ENCODE data around the gene PRDM12. TPM values are rescaled to one million over a fixed set of nuclear protein-coding genes. Genes with fewer than 3 reads are reported as not detected.

Gene PRDM12
- total RNA-seq, 1 experiment from 2014 or later = 0.34 TPM

DNA sequence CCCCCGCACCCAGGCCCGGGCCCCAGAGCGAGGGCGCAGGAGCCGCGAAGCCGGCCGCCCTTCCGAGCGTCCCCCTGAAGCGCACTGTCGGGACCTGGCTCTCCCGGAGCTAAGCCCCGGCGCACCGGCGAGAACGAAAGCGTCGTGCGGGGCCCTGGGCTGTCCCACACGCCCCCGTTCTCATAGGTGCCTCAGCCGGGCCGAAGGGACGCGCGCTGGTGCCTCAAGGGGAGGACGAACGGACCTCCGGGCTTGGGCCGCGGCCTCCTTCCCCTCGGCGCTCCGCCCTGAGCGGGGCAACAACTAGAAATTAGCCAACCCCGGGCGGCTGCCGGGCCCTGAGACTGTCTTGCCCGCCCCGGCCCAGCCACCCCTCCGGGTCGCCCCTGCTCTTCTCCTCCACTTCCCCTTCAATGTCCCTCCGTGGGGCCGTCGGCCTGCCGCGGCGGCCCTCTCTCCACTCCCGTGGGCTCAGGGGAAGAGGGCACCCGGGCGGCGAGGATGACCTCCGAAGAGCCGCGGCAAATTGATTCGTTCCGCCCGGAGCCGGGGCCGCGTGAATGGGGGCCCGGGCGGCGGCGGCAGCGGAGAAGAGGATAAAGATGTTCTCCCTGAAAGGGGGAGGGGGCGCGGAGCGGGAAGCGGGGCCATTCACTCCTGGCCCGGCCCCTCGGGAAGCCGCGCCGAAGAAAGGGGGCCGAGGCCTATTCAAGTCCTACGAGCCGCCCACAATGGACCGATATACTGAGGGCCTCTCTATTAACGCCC is 3.5 kb upstream of the PRDM12 start:
- no TSS peak for BruUV-seq (replicated peaks)
- no peak for DNase-seq
- Mint-ChIP-seq H3K27me3 (ENCODE audit: insufficient read depth, unreplicated experiment) (peaks cover 35% of the 10 kb centered on the region), H3K4me3 (ENCODE audit: unreplicated experiment) (peak overlapping the region; percentile 44), H3K27ac (ENCODE audit: unreplicated experiment) (no peak overlapping the region), H3K36me3 (ENCODE audit: insufficient read depth, unreplicated experiment) (no peaks in the 10 kb centered on the region), H3K4me1 (ENCODE audit: low read depth, unreplicated experiment) (peaks cover 7% of the 10 kb centered on the region), H3K9me3 (ENCODE audit: unreplicated experiment) (no peaks in the 10 kb centered on the region)
- Histone ChIP-seq H3K36me3 (ENCODE audit: control insufficient read depth, insufficient read depth, low read length) (no peaks in the 10 kb centered on the region), H3K4me3 (ENCODE audit: low read depth, low read length) (peak overlapping the region; percentile 16), H3K27me3 (replicated peaks; ENCODE audit: control insufficient read depth, insufficient read depth, low read length) (peaks cover 6% of the 10 kb centered on the region), H3K4me1 (no peaks in the 10 kb centered on the region; the same call in 1 of the 2 replicates), H3K9me3 (0 out of 2 replicates have a peak, but pooled peaks cover 6% of the 10 kb centered on the region)
- TF ChIP-seq, protein P1, sequence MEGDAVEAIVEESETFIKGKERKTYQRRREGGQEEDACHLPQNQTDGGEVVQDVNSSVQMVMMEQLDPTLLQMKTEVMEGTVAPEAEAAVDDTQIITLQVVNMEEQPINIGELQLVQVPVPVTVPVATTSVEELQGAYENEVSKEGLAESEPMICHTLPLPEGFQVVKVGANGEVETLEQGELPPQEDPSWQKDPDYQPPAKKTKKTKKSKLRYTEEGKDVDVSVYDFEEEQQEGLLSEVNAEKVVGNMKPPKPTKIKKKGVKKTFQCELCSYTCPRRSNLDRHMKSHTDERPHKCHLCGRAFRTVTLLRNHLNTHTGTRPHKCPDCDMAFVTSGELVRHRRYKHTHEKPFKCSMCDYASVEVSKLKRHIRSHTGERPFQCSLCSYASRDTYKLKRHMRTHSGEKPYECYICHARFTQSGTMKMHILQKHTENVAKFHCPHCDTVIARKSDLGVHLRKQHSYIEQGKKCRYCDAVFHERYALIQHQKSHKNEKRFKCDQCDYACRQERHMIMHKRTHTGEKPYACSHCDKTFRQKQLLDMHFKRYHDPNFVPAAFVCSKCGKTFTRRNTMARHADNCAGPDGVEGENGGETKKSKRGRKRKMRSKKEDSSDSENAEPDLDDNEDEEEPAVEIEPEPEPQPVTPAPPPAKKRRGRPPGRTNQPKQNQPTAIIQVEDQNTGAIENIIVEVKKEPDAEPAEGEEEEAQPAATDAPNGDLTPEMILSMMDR (IDR thresholded peaks at IDR 0.05; ENCODE audit: insufficient read depth in 1 of 2, low read depth in 1 of 2, low read length in 1 of 2, severe bottlenecking in 1 of 2, unreplicated experiment in 1 of 2) = no peak
- ChIA-PET CTCF (no interaction called here), POLR2A (no interaction called here)
- intact Hi-C loops (cut with micrococcal nuclease; ENCODE audit: unreplicated experiment) = no loop called here

DNA sequence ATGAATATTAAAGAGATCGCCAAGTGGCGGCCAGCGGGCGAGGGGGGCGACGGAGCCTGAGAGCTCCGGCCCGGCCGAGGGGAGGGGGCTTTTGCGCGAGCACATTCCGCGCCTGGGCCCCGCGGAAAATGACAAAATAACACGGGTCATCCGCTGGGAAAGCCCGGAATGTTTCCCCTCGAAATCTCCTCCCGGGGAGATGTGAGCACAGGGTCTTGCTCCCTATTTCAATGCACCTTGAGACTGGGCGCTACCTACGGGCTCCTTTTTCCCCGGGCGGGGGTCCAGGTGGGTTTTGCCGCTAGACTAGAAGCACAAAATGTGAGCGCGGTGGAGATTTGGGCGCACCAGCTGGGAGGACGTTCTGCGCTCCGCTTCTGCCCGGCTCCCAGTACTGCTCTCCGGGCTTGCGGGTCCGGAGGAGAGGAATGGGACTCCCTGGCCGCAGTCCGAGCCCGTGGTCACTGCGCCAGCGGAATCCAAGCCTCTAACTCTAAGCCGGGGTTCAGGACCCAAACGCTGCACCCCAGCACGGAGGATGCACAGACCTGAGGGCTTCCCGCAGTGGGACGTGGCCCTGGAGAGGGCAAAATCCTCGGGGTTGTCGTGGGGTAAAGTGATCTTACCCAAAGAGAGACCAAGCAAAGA is 2.8 kb upstream of the PRDM12 start:
- no peaks in the 10 kb centered on the region for H3K9me3 Mint-ChIP-seq (ENCODE audit: unreplicated experiment)
- H3K4me1 Mint-ChIP-seq (ENCODE audit: low read depth, unreplicated experiment) = peaks cover 7% of the 10 kb centered on the region
- H3K36me3 Mint-ChIP-seq (ENCODE audit: insufficient read depth, unreplicated experiment) = no peaks in the 10 kb centered on the region
- no peak for DNase-seq
- ChIA-PET POLR2A (no interaction called here), CTCF (no interaction called here)
- H3K27ac Mint-ChIP-seq (ENCODE audit: unreplicated experiment) = no peak overlapping the region
- H3K36me3 ChIP-seq (ENCODE audit: control insufficient read depth, insufficient read depth, low read length) = no peaks in the 10 kb centered on the region
- intact Hi-C loops (cut with micrococcal nuclease; ENCODE audit: unreplicated experiment) = no loop called here
- no peak overlapping the region for H3K4me3 ChIP-seq (ENCODE audit: low read depth, low read length)
- H3K9me3 ChIP-seq = 0 out of 2 replicates have a peak, but pooled peaks cover 6% of the 10 kb centered on the region
- TF ChIP-seq, protein P1 (IDR thresholded peaks at IDR 0.05; ENCODE audit: insufficient read depth in 1 of 2, low read depth in 1 of 2, low read length in 1 of 2, severe bottlenecking in 1 of 2, unreplicated experiment in 1 of 2) = no peak
- peaks cover 30% of the 10 kb centered on the region for H3K27me3 Mint-ChIP-seq (ENCODE audit: insufficient read depth, unreplicated experiment)
- no TSS peak for BruUV-seq (replicated peaks)
- H3K27me3 ChIP-seq (replicated peaks; ENCODE audit: control insufficient read depth, insufficient read depth, low read length) = peaks cover 6% of the 10 kb centered on the region
- no peaks in the 10 kb centered on the region; the same call in 1 of the 2 replicates for H3K4me1 ChIP-seq
- H3K4me3 Mint-ChIP-seq (ENCODE audit: unreplicated experiment) = no peak overlapping the region

DNA sequence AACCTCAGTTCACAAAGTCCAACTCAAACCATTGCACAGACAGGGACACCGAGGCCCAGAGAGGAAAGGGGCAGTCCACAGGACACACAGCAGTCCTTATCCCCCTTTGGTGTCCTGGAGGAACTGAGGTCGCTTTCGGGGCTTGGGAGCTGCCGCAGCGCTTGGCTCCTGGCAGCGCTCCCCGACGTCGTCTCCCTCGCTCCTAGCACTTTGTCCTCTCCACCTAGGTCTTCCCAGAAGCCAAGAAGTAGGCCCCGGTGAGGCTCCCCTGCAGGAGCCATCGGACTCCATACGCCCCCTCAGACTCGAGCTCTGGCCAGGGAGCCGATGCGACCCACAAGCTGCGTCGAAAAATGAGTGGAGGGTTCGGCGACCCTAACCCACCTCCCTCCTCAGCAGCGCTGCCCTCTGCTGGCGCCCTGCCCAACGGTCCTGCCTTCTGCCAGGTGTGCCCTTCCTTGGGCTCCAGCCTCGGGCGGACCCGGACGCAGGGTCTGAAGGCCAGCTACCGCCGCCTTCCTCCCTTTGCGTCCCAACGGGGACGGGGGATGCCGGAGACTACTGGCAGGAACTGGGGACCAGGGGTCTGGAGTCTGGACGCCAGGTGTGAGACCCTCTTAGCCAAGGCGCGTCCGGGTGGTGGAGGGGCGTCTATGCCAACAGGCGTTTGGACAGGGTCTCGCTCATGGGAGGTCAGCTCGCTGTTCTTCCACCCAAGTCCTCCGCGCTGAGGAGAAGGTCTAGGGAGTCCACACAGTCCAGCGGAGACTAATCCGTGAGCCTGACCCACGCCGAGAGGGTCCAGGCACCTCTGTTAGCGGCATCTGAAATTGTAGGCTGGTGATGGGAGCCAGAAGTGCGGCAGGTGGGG is 2.1 kb upstream of the PRDM12 start:
- Histone ChIP-seq H3K36me3 (ENCODE audit: control insufficient read depth, insufficient read depth, low read length) (no peaks in the 10 kb centered on the region), H3K9me3 (0 out of 2 replicates have a peak, but pooled peaks cover 6% of the 10 kb centered on the region), H3K27me3 (replicated peaks; ENCODE audit: control insufficient read depth, insufficient read depth, low read length) (peaks cover 6% of the 10 kb centered on the region), H3K4me1 (no peaks in the 10 kb centered on the region; the same call in 1 of the 2 replicates), H3K4me3 (ENCODE audit: low read depth, low read length) (no peak overlapping the region)
- ChIA-PET POLR2A (no interaction called here), CTCF (no interaction called here)
- Mint-ChIP-seq H3K27me3 (ENCODE audit: insufficient read depth, unreplicated experiment) (peaks cover 26% of the 10 kb centered on the region), H3K4me3 (ENCODE audit: unreplicated experiment) (no peak overlapping the region), H3K4me1 (ENCODE audit: low read depth, unreplicated experiment) (peaks cover 7% of the 10 kb centered on the region), H3K27ac (ENCODE audit: unreplicated experiment) (no peak overlapping the region), H3K9me3 (ENCODE audit: unreplicated experiment) (no peaks in the 10 kb centered on the region), H3K36me3 (ENCODE audit: insufficient read depth, unreplicated experiment) (no peaks in the 10 kb centered on the region)
- intact Hi-C loops (cut with micrococcal nuclease; ENCODE audit: unreplicated experiment) = no loop called here
- DNase-seq = no peak
- TF ChIP-seq, protein P1 (IDR thresholded peaks at IDR 0.05; ENCODE audit: insufficient read depth in 1 of 2, low read depth in 1 of 2, low read length in 1 of 2, severe bottlenecking in 1 of 2, unreplicated experiment in 1 of 2) = no peak
- BruUV-seq (replicated peaks) = no TSS peak

All from Caco-2 (cell line).